Retinal pigment epithelial cell (primary cell): Measurements from ENCODE around the gene CEMIP2.

Experiments used
- DNase-seq: peaks from one replicate; pipeline ENCODE4 v3.0.0-alpha.2; 2010; ENCODE audit warnings: low read depth
- H3K4me3 ChIP-seq: 2 replicates; pipeline ENCODE4 v1.5.1; 2011; ENCODE audit warnings: mild to moderate bottlenecking, low read length, control low read depth, moderate library complexity
- CTCF ChIP-seq: conservative IDR thresholded peaks from 2 replicates; pipeline ENCODE4 v1.5.1; 2011; ENCODE audit warnings: low read depth, low read length, control low read depth, inconsistent platforms

CEMIP2 gene

GRCh38 chr9:71791875-71792274 lies 23.6 kb upstream of the CEMIP2 start:
- no peak overlapping the region for H3K4me3 ChIP-seq
- DNase-seq = no peak
- no peak for TF ChIP-seq CTCF

GRCh38 chr9:71790296-71790695 lies 22.0 kb upstream of the CEMIP2 start:
- H3K4me3 ChIP-seq = no peak overlapping the region
- no peak for DNase-seq
- TF ChIP-seq CTCF = no peak

- no peak for TF ChIP-seq CTCF
- DNase-seq = no peak
Measured at GRCh38 chr9:71783120-71783523, 14.8 kb upstream of the CEMIP2 start.

GRCh38 chr9:71781391-71781790 lies 13.1 kb upstream of the CEMIP2 start:
- no peak for TF ChIP-seq CTCF
- no peak overlapping the region for H3K4me3 ChIP-seq
- DNase-seq = no peak

More at GRCh38 chr9:71783120-71783523, 14.8 kb upstream of the CEMIP2 start:
- H3K4me3 ChIP-seq = no peak overlapping the region

- no peak for TF ChIP-seq CTCF
- H3K4me3 ChIP-seq = no peak overlapping the region
- DNase-seq = no peak
Measured at GRCh38 chr9:71780953-71781352, 12.6 kb upstream of the CEMIP2 start.

- no peak overlapping the region for H3K4me3 ChIP-seq
- no peak for DNase-seq
- no peak for TF ChIP-seq CTCF
Measured at GRCh38 chr9:71778085-71778484, 9.8 kb upstream of the CEMIP2 start.

GRCh38 chr9:71774920-71775319 lies 6.6 kb upstream of the CEMIP2 start:
- no peak for DNase-seq
- no peak for TF ChIP-seq CTCF
- no peak overlapping the region for H3K4me3 ChIP-seq
